ENCODE measurements around the gene RAPGEF5.

RAPGEF5 gene

DNA sequence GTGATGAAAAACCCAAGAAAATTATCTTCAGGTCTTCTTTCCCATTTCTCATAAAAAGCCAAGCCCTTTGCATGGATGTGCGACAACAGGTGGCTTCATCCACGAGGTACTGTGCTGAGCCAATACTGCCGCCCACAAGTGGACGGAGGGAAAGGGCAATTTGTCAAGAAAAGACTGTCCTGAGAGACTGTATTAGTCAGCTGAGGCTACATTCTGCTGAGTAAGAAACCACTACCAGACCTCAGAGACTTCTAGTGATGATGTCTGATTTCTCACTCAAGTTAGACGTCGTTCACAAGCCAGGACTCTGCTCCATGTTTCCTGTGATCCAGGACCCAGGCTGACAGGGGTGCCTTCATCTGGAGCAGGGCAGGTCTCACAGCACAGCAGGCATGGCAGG, 239.7 kb downstream of the RAPGEF5 start:
- Mint-ChIP-seq H3K36me3 (ENCODE audit: low read depth) (no peaks in the 10 kb centered on the region), H3K27me3 (ENCODE audit: low read depth) (no peaks in the 10 kb centered on the region), H3K4me1 (ENCODE audit: low read depth) (peaks cover 13% of the 10 kb centered on the region), H3K9me3 (no peaks in the 10 kb centered on the region), H3K27ac (peak overlapping the region; percentile 66), H3K4me3 (no peak overlapping the region)

DNA sequence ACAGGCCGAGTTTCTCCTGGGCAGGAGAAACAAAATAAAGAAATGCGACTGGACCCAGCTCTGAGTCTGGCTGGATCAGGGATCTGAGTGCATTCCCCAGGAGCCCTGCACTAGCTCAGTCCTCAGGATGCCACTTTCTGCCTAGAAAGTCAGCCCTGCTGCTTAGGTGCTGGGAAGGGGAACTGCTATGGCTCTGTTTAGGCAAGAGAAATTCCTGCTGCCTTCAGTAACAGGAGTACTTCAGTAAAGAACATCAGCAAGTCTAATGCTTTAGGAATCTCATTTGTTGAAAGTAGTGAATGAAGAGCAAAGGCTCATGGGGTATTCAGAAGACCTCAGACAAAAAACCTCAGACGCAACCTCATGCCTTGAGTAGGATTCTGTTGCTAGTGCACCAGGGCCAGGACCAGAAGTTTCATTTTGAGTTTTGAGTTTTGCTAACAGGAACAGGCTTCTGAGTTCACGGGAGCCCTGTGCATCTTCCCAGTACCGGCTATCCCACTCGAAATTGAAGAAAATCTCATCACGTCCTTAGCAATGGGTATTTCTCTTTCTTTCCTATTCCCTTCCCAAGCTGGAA, 240.4 kb downstream of the RAPGEF5 start:
- Mint-ChIP-seq H3K36me3 (ENCODE audit: low read depth) (no peaks in the 10 kb centered on the region), H3K27me3 (ENCODE audit: low read depth) (no peaks in the 10 kb centered on the region), H3K4me3 (no peak overlapping the region), H3K4me1 (ENCODE audit: low read depth) (peaks cover 8% of the 10 kb centered on the region), H3K9me3 (no peaks in the 10 kb centered on the region), H3K27ac (no peak overlapping the region)

DNA sequence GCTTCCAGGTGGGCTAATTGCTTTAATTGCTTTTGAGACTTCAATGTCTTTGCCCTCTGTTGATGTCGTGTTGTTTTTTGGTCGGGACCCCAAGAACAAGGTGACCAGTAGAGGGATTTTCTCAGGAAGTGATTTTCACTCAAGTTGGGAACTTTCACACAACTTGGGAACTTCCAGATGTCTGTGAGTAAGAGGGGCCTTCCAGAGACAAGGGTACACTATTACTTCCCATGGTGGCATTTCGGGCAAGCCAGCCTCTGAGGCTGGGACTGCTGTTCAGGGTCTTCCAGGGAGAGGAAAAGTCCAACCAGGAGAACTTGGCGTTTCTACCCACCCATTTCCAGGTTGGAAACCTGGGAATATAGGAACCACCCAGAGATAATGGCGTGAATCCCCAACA, 241.3 kb downstream of the RAPGEF5 start:
- Mint-ChIP-seq H3K4me1 (ENCODE audit: low read depth) (peaks cover 8% of the 10 kb centered on the region), H3K4me3 (no peak overlapping the region), H3K27ac (no peak overlapping the region), H3K27me3 (ENCODE audit: low read depth) (peaks cover under 1% of the 10 kb centered on the region), H3K36me3 (ENCODE audit: low read depth) (no peaks in the 10 kb centered on the region), H3K9me3 (no peaks in the 10 kb centered on the region)

DNA sequence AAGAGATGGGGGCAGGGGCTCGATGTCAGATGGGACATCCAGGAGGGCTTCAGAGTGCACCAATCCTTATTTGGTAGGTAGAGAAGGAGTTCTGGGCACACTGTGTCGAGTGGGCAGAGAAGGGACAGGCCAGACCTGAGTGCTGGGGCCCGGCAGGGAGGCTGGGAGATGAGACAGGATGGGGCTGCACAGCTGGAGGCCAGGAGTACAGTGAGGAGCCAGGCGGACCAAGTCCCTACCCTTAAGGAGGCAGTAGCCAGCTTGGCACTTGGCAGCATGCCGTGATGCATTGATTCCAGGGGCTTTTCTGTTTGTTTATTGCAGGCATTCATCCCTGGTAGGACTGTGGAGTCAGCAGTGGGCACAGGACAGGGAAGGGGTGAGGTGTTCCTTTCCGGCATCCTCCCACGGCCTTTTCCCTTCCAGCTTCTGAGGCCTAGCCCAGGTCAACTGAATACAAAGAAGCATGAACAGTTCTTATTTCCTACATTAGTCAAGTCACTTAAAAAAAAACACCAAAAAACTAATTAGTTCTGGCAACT, 242.4 kb downstream of the RAPGEF5 start:
- Mint-ChIP-seq H3K27me3 (ENCODE audit: low read depth) (peaks cover 6% of the 10 kb centered on the region), H3K9me3 (no peaks in the 10 kb centered on the region), H3K27ac (no peak overlapping the region), H3K36me3 (ENCODE audit: low read depth) (no peaks in the 10 kb centered on the region), H3K4me3 (no peak overlapping the region), H3K4me1 (ENCODE audit: low read depth) (peaks cover 10% of the 10 kb centered on the region)

DNA sequence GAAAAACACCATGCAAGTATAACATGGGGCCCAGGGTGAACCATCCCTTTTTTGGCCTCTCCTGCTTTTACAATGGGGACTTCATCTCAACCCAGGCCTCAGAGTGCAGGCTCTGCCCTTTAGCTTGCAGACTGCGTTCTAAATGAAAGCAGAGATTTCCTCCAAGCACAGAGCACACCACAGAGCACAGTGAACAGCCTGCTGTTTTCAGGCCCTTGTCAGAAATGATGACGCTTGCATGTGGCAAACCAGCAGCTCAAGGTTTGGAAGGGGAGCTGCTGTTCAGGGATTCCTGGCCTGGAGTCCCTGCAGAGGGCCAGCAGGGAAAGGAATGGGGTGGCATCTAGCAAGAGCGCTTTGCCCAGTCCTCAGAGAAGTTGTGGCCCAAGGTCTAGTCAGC, 243.9 kb downstream of the RAPGEF5 start:
- H3K36me3 Mint-ChIP-seq (ENCODE audit: low read depth): no peaks in the 10 kb centered on the region
- peaks cover 10% of the 10 kb centered on the region for H3K4me1 Mint-ChIP-seq (ENCODE audit: low read depth)
- no peak overlapping the region for H3K27ac Mint-ChIP-seq
- no peak overlapping the region for H3K4me3 Mint-ChIP-seq
- peaks cover 6% of the 10 kb centered on the region for H3K27me3 Mint-ChIP-seq (ENCODE audit: low read depth)
- no peaks in the 10 kb centered on the region for H3K9me3 Mint-ChIP-seq

DNA sequence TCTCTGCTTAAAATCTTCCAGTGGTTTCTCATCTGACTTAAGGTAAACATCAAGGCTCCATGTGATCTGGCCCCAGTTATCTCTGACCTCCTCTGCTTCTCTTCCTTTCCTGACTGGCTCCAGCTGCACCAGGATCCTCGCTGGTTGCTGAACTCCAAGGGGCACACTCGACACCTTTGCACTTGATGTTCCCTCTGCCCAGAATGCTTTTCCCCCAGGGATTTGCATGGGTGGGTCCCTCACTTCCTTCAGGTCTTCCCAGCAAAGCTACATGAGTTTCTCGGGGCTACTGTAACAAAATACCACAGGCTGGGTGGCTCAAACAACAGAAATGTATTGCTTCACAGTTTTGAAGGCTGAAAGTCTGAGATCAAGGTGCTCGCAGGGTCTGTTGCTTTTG, 245.3 kb downstream of the RAPGEF5 start:
- Mint-ChIP-seq H3K4me1 (ENCODE audit: low read depth) (peaks cover 3% of the 10 kb centered on the region), H3K27ac (no peak overlapping the region), H3K9me3 (no peaks in the 10 kb centered on the region), H3K27me3 (ENCODE audit: low read depth) (peaks cover 6% of the 10 kb centered on the region), H3K4me3 (no peak overlapping the region), H3K36me3 (ENCODE audit: low read depth) (no peaks in the 10 kb centered on the region)

DNA sequence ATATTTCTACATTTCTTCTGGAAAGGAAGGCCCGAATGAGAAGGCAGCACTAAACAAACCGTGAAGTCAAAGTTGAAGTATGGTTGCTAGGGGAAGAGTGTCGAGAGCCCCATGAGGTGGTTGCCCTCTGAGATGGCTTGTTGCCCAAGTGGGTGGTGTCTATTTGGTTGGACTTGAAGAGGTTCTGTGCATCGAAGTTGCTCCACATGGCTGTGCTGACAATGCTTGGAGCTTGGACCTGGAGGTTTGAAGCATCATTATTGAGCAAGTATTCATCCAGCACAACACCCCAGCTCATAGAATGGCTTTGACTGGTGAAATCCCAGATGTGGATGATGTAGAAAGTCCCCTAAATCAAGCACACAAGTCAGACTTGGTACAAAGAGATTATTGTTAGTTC, 246.1 kb downstream of the RAPGEF5 start:
- no peak overlapping the region for H3K4me3 Mint-ChIP-seq
- H3K36me3 Mint-ChIP-seq (ENCODE audit: low read depth): no peaks in the 10 kb centered on the region
- no peaks in the 10 kb centered on the region for H3K9me3 Mint-ChIP-seq
- peaks cover 2% of the 10 kb centered on the region for H3K4me1 Mint-ChIP-seq (ENCODE audit: low read depth)
- H3K27ac Mint-ChIP-seq: no peak overlapping the region
- H3K27me3 Mint-ChIP-seq (ENCODE audit: low read depth): peaks cover 6% of the 10 kb centered on the region

DNA sequence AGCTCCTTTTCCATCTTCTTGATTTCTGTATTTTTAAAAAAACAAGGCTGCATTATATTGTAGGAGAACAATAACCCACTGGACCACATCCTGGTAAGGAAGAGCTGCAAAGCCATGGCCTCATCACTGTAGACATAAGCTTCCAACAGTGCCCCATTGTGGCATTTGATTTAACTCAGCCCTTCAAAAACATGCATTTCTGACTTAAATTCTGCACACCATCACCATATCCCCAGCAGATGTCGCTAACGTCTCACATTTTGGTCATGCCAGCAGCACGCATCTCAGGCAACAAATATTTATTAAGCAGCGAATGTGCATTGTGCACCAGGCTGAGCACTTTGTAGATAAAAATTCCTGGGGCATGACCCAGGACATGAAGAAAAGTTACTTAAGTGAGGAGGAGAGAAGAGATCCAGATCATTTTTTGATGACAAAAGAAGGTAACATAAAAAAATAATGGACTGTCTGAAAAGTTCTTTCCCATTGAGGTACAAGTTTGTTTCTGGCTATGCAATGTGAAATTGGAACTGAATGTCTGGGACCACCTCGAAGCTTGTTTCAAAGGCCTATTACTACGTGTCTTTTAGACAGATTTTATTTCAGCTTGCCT, 246.6 kb downstream of the RAPGEF5 start:
- Mint-ChIP-seq H3K27me3 (ENCODE audit: low read depth) (peaks cover 6% of the 10 kb centered on the region), H3K36me3 (ENCODE audit: low read depth) (no peaks in the 10 kb centered on the region), H3K4me3 (no peak overlapping the region), H3K4me1 (ENCODE audit: low read depth) (peaks cover 2% of the 10 kb centered on the region), H3K27ac (no peak overlapping the region), H3K9me3 (no peaks in the 10 kb centered on the region)

DNA sequence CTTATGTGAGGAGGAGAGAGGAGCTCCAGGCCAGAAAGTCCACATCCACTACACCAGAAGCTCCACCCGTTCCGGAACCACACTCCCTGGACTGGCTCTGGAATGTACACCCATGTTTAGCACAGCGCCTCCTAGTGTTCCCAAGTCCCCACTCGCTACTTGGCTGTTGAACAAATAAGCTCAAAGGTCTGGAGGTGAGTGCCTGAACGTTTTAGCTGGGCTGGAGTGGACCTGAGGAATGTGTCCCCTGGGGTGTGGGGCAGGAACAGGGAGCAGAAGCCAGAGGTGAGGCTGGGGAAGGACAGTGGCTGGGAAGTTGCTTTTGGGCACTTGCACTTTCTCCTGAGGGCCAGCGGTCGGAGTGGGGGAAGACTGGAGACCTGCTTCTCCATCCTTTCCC, 247.2 kb downstream of the RAPGEF5 start:
- no peaks in the 10 kb centered on the region for H3K9me3 Mint-ChIP-seq
- no peaks in the 10 kb centered on the region for H3K36me3 Mint-ChIP-seq (ENCODE audit: low read depth)
- H3K27me3 Mint-ChIP-seq (ENCODE audit: low read depth): peaks cover 6% of the 10 kb centered on the region
- H3K4me1 Mint-ChIP-seq (ENCODE audit: low read depth): peaks cover 2% of the 10 kb centered on the region
- H3K4me3 Mint-ChIP-seq: no peak overlapping the region
- H3K27ac Mint-ChIP-seq: no peak overlapping the region

DNA sequence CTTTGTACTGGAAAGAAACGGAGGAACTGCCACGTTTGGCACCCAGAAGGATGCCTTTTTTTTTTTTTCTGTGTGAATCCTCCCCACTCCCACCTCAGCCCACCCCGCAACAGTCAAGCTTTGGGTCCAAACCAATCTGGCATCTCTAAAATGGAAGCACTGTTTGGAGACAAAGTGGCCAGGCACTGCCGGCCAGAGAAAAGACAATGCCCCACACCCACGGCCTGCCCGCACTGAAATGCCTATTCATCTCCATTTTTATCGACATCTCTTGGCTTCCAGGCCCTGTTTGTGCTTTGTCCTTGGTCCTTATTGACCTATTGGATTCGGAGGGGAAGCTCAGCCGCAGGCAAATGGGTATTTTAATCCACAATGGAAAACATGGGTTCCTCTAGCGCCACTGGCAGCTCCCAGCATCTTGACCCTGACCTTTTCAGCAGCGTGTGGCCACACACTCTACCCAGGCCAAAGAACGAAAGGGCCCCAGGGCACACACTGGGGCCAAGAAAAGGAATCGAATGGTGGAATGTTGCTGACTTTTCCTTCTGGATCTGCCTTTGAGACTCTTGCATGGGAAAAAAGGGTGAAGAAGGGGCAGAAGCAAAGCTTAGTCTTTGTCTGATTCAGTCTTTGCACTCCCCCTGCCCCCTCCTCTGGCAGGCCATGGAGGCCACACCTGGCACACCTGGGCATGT, 248.7 kb downstream of the RAPGEF5 start:
- peaks cover 5% of the 10 kb centered on the region for H3K4me1 Mint-ChIP-seq (ENCODE audit: low read depth)
- no peaks in the 10 kb centered on the region for H3K36me3 Mint-ChIP-seq (ENCODE audit: low read depth)
- no peak overlapping the region for H3K4me3 Mint-ChIP-seq
- peaks cover 6% of the 10 kb centered on the region for H3K27me3 Mint-ChIP-seq (ENCODE audit: low read depth)
- H3K27ac Mint-ChIP-seq: no peak overlapping the region
- no peaks in the 10 kb centered on the region for H3K9me3 Mint-ChIP-seq

DNA sequence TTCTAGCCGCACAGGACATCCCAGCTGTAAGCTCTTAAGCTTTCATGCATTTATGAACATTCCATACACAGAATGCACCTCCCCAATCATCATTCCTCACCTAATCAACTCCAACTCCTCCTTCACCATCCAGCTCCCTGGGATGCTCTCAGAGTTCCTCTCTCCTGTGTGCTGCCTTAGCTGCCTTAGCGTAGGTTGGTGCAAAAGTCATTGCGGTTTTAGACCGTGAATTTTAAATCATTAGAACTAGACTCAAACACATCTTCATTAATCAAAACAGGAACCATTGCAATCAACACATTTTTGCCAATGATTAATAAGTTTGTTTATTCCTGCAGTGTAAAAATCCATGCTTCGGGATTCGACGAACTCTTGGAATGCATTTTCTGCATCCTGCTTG, 251.4 kb downstream of the RAPGEF5 start:
- H3K36me3 Mint-ChIP-seq (ENCODE audit: low read depth): no peaks in the 10 kb centered on the region
- H3K27ac Mint-ChIP-seq: no peak overlapping the region
- H3K4me1 Mint-ChIP-seq (ENCODE audit: low read depth): peaks cover 5% of the 10 kb centered on the region
- H3K27me3 Mint-ChIP-seq (ENCODE audit: low read depth): peaks cover 4% of the 10 kb centered on the region
- no peaks in the 10 kb centered on the region for H3K9me3 Mint-ChIP-seq
- H3K4me3 Mint-ChIP-seq: no peak overlapping the region

DNA sequence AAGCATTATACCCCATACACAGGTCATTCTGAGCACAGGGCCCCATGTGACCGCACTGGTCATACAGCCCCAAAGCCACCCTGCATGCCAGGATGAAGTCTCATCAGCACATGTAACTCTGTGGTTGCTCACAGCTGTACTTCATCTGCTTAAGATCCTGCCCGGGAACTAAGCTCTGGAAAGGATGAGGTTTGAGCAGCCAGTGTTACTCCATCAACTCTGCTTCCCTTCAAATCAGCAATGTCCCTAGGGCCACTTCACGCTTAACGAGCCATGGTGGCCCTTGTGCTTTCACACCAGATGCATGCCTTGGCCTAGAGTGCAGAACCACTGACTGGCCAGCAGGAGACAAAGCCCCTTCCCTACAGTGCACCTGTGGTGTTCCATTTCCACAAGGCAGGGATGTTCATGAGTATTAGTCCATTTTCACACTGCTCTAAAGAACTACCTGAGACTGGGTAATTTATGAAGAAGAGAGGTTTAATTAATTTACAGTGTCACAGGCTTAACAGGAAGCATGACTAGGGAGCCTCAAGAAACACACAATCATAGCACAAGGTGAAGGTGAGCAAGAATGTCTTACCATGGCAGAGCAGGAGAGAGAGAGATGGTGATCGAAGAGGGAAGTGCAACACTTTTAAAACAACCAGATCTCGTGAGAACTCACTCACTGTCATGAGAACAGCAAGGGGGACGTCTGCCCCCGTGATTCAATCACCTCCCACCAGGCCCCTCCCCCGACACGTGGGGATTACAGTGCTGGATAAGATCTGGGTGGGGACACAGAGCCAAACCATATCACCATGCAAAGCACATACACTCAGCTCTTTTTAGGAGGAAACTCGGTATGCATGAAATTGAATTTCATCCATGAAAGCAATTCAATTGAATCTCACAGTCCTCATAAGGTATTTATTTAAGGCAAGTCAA, 262.3 kb downstream of the RAPGEF5 start:
- H3K4me1 Mint-ChIP-seq (ENCODE audit: low read depth): no peaks in the 10 kb centered on the region
- peaks cover 12% of the 10 kb centered on the region for H3K27me3 Mint-ChIP-seq (ENCODE audit: low read depth)
- H3K27ac Mint-ChIP-seq: no peak overlapping the region
- no peaks in the 10 kb centered on the region for H3K9me3 Mint-ChIP-seq
- no peak overlapping the region for H3K4me3 Mint-ChIP-seq
- no peaks in the 10 kb centered on the region for H3K36me3 Mint-ChIP-seq (ENCODE audit: low read depth)

DNA sequence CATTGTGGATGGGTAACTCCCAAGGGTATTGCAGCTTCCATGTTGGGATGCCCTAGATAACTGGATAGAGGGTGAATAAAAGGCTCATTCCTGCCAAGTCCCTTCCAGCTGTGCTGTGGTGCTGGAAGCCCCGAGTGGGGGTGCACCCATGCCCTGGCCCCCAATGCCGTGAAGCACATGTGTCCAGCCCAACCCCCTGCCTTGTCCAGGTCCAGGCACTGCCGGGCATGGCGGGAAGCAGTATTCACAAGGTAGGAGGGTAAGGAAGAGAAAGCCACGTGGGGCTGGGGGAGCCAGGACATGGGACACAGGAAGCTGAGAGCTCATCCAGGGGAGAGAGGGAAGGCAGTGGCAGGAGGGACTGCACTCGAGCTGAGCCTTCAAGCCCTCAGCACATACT, 263.0 kb downstream of the RAPGEF5 start:
- Mint-ChIP-seq H3K27me3 (ENCODE audit: low read depth) (peaks cover 12% of the 10 kb centered on the region), H3K4me1 (ENCODE audit: low read depth) (no peaks in the 10 kb centered on the region), H3K9me3 (no peaks in the 10 kb centered on the region), H3K27ac (no peak overlapping the region), H3K4me3 (no peak overlapping the region), H3K36me3 (ENCODE audit: low read depth) (no peaks in the 10 kb centered on the region)

DNA sequence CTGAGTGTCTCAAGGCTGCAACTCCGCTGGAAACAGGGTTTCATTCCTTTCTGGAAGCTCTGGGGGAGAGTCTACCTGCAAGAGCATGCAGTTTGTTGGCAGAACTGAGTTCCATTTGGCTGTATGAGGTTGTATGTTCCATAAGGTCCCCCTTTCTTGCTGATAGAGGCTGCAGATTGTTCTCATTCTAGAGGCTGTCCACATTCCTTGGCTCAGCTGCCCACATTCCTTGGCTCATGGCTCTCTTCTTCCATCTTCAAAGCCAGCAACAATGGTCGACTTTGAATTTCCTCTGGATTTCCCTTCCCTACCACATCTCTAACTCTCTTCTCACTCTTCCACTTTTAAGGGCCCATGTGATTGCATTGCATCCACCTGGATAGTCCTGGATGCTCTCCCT, 264.0 kb downstream of the RAPGEF5 start:
- Mint-ChIP-seq H3K27ac (no peak overlapping the region), H3K4me3 (no peak overlapping the region), H3K27me3 (ENCODE audit: low read depth) (peaks cover 7% of the 10 kb centered on the region), H3K4me1 (ENCODE audit: low read depth) (no peaks in the 10 kb centered on the region), H3K36me3 (ENCODE audit: low read depth) (no peaks in the 10 kb centered on the region), H3K9me3 (no peaks in the 10 kb centered on the region)
